Mesendoderm (in vitro differentiated cells): ENCODE measurements around the gene USP7.

Experiments
- DNase-seq: peaks from one replicate; pipeline ENCODE4 v3.0.0; 2013
- H2AK5ac ChIP-seq: 2 replicates; pipeline ENCODE4 v1.6.1; 2013; ENCODE audit warnings: low read length, inconsistent platforms
- H2BK120ac ChIP-seq: 2 replicates; pipeline ENCODE4 v1.6.1; 2013; ENCODE audit warnings: low read depth, mild to moderate bottlenecking, low read length, moderate library complexity, mixed read lengths
- H2BK15ac ChIP-seq: replicated peaks from 2 replicates; pipeline ENCODE4 v1.6.1; 2013; ENCODE audit warnings: low read depth, mild to moderate bottlenecking, moderate library complexity
- H2BK5ac ChIP-seq: 2 replicates; pipeline ENCODE4 v1.6.1; 2013; ENCODE audit warnings: low read length, inconsistent platforms
- H3K18ac ChIP-seq: 2 replicates; pipeline ENCODE4 v1.6.1; 2013; ENCODE audit warnings: mild to moderate bottlenecking, low read length, mixed read lengths
- H3K23ac ChIP-seq: one replicate; pipeline ENCODE4 v1.6.1; 2013; ENCODE audit warnings: low read length
- H3K27ac ChIP-seq: 2 replicates; pipeline ENCODE4 v1.5.1; 2013; ENCODE audit warnings: low read depth, mild to moderate bottlenecking, inconsistent platforms, low read length, moderate library complexity
- H3K27me3 ChIP-seq: 2 replicates; pipeline ENCODE4 v1.6.1; 2013; ENCODE audit warnings: low read length, control low read depth, mild to moderate bottlenecking, inconsistent platforms; ENCODE audit not compliant: insufficient read depth, poor library complexity
- H3K36me3 ChIP-seq: 2 replicates; pipeline ENCODE4 v1.6.1; 2013; ENCODE audit warnings: low read length, inconsistent platforms; ENCODE audit not compliant: control insufficient read depth, insufficient read depth
- H3K4ac ChIP-seq: one replicate; pipeline ENCODE4 v1.6.1; 2013; ENCODE audit warnings: low read depth, mild to moderate bottlenecking, low read length, moderate library complexity
- H3K4me1 ChIP-seq: 2 replicates; pipeline ENCODE4 v1.6.1; 2013; ENCODE audit warnings: low read depth, low read length, inconsistent platforms; ENCODE audit not compliant: control insufficient read depth
- H3K4me2 ChIP-seq: 2 replicates; pipeline ENCODE4 v1.6.1; 2013; ENCODE audit warnings: low read length
- H3K4me3 ChIP-seq: 2 replicates; pipeline ENCODE4 v1.5.1; 2013; ENCODE audit warnings: mild to moderate bottlenecking, low read length
- H3K56ac ChIP-seq: one replicate; pipeline ENCODE4 v1.6.1; 2013; ENCODE audit warnings: low read length
- H3K79me1 ChIP-seq: 2 replicates; pipeline ENCODE4 v1.6.1; 2013; ENCODE audit warnings: low read length, inconsistent platforms
- H3K79me2 ChIP-seq: 2 replicates; pipeline ENCODE4 v1.6.1; 2013; ENCODE audit warnings: mild to moderate bottlenecking, low read length; ENCODE audit not compliant: control insufficient read depth, insufficient read depth
- H3K9ac ChIP-seq: 2 replicates; pipeline ENCODE4 v1.6.1; 2013; ENCODE audit warnings: low read length, inconsistent platforms
- H4K5ac ChIP-seq: one replicate; pipeline ENCODE4 v1.6.1; 2013; ENCODE audit warnings: low read length
- H4K8ac ChIP-seq: one replicate; pipeline ENCODE4 v1.6.1; 2013; ENCODE audit warnings: low read depth, mild to moderate bottlenecking, control low read depth, low read length, moderate library complexity
- WGBS: extraction: QIAGEN DNeasy Blood & Tissue Kit; methylation state at CpG from one replicate; pipeline ENCODE4 v1.1.7; 2013; ENCODE audit warnings: low lambda C conversion rate, missing lambda C conversion rate; ENCODE audit not compliant: insufficient coverage; ENCODE audit errors: extremely low coverage; 5-methylcytosine and 5-hydroxymethylcytosine counted together

The USP7 gene

GRCh38 chr16:8948831-8949230 is 14.9 kb downstream of the USP7 start:
- no peaks in the 10 kb centered on the region for H3K36me3 ChIP-seq
- WGBS, result no CpG with 5 or more reads among the region's 5 CpGs
- H3K4me2 ChIP-seq, result no peak overlapping the region
- peaks cover 94% of the 10 kb centered on the region for H3K79me2 ChIP-seq
- peaks cover 20% of the 10 kb centered on the region for H3K4me1 ChIP-seq
- no peak overlapping the region for H3K9ac ChIP-seq
- H2BK120ac ChIP-seq, result no peak overlapping the region
- H4K5ac ChIP-seq, result no peak overlapping the region
- DNase-seq, result no peak
- H3K18ac ChIP-seq, result no peak overlapping the region
- H4K8ac ChIP-seq, result no peak overlapping the region
- no peak overlapping the region for H3K56ac ChIP-seq
- H3K27me3 ChIP-seq, result no peaks in the 10 kb centered on the region
- no peak overlapping the region for H3K4ac ChIP-seq
- H2AK5ac ChIP-seq, result no peak overlapping the region
- H3K23ac ChIP-seq, result no peak overlapping the region
- no peak overlapping the region for H3K27ac ChIP-seq
- peaks cover 8% of the 10 kb centered on the region for H3K79me1 ChIP-seq
- no peak overlapping the region for H3K4me3 ChIP-seq
- H2BK5ac ChIP-seq, result no peak overlapping the region
- no peak overlapping the region for H2BK15ac ChIP-seq

- Histone ChIP-seq H2BK5ac (no peak overlapping the region), H4K8ac (no peak overlapping the region), H2BK15ac (no peak overlapping the region), H3K4me2 (no peak overlapping the region), H3K23ac (no peak overlapping the region), H3K18ac (no peak overlapping the region), H3K36me3 (no peaks in the 10 kb centered on the region), H3K27me3 (no peaks in the 10 kb centered on the region), H3K4me1 (peaks cover 20% of the 10 kb centered on the region), H2AK5ac (no peak overlapping the region), H3K79me1 (peaks cover 10% of the 10 kb centered on the region), H3K27ac (no peak overlapping the region), H2BK120ac (no peak overlapping the region), H3K4ac (no peak overlapping the region), H3K79me2 (peaks cover 98% of the 10 kb centered on the region), H3K56ac (no peak overlapping the region), H3K9ac (no peak overlapping the region), H4K5ac (no peak overlapping the region), H3K4me3 (no peak overlapping the region)
- DNase-seq, result no peak
- WGBS, result no CpG with 5 or more reads among the region's 6 CpGs
These were observed 15.6 kb downstream of the USP7 start for GRCh38 chr16:8948069-8948593.

GRCh38 chr16:8946544-8946943 is 17.2 kb downstream of the USP7 start:
- H3K4me3 ChIP-seq, result no peak overlapping the region
- no peak overlapping the region for H3K4me2 ChIP-seq

GRCh38 chr16:8945626-8946296 is 17.9 kb downstream of the USP7 start:
- H2BK120ac ChIP-seq, result no peak overlapping the region
- DNase-seq, result no peak
- no peak overlapping the region for H2BK15ac ChIP-seq
- no peak overlapping the region for H3K18ac ChIP-seq
- H3K4ac ChIP-seq, result no peak overlapping the region
- no peak overlapping the region for H4K5ac ChIP-seq
- H4K8ac ChIP-seq, result no peak overlapping the region
- peaks cover 97% of the 10 kb centered on the region for H3K79me2 ChIP-seq
- peaks cover 15% of the 10 kb centered on the region for H3K79me1 ChIP-seq
- H3K4me1 ChIP-seq, result peaks cover 15% of the 10 kb centered on the region
- H3K56ac ChIP-seq, result no peak overlapping the region
- no peaks in the 10 kb centered on the region for H3K27me3 ChIP-seq
- H3K36me3 ChIP-seq, result no peaks in the 10 kb centered on the region
- H3K4me3 ChIP-seq, result no peak overlapping the region
- WGBS, result no CpG with 5 or more reads among the region's 3 CpGs
- no peak overlapping the region for H3K9ac ChIP-seq
- no peak overlapping the region for H2BK5ac ChIP-seq
- no peak overlapping the region for H3K27ac ChIP-seq
- no peak overlapping the region for H2AK5ac ChIP-seq
- H3K4me2 ChIP-seq, result no peak overlapping the region
- H3K23ac ChIP-seq, result no peak overlapping the region

More at GRCh38 chr16:8946544-8946943, 17.2 kb downstream of the USP7 start:
- WGBS, result no CpG with 5 or more reads among the region's 6 CpGs
- no peak for DNase-seq
- no peak overlapping the region for H3K23ac ChIP-seq
- no peak overlapping the region for H3K18ac ChIP-seq
- H4K5ac ChIP-seq, result no peak overlapping the region
- peaks cover 98% of the 10 kb centered on the region for H3K79me2 ChIP-seq
- no peaks in the 10 kb centered on the region for H3K27me3 ChIP-seq
- no peak overlapping the region for H4K8ac ChIP-seq
- H3K79me1 ChIP-seq, result peaks cover 13% of the 10 kb centered on the region
- H3K9ac ChIP-seq, result no peak overlapping the region
- no peak overlapping the region for H2BK5ac ChIP-seq
- no peak overlapping the region for H3K4ac ChIP-seq
- no peak overlapping the region for H3K56ac ChIP-seq
- H3K27ac ChIP-seq, result no peak overlapping the region
- H2BK120ac ChIP-seq, result no peak overlapping the region
- no peak overlapping the region for H2AK5ac ChIP-seq
- H3K4me1 ChIP-seq, result peaks cover 20% of the 10 kb centered on the region
- H2BK15ac ChIP-seq, result no peak overlapping the region
- no peaks in the 10 kb centered on the region for H3K36me3 ChIP-seq

GRCh38 chr16:8943966-8944759 is 19.5 kb downstream of the USP7 start:
- peaks cover 17% of the 10 kb centered on the region for H3K79me1 ChIP-seq

More at GRCh38 chr16:8943966-8944759, 19.5 kb downstream of the USP7 start:
- H4K5ac ChIP-seq, result no peak overlapping the region
- H2BK5ac ChIP-seq, result no peak overlapping the region
- no peak overlapping the region for H2AK5ac ChIP-seq
- H3K79me2 ChIP-seq, result peaks cover 97% of the 10 kb centered on the region
- no peak overlapping the region for H4K8ac ChIP-seq
- no peak overlapping the region for H3K18ac ChIP-seq
- H3K4me2 ChIP-seq, result no peak overlapping the region
- H3K27me3 ChIP-seq, result no peaks in the 10 kb centered on the region
- WGBS, result no CpG with 5 or more reads among the region's 5 CpGs
- no peak overlapping the region for H2BK120ac ChIP-seq
- no peak overlapping the region for H2BK15ac ChIP-seq
- no peak overlapping the region for H3K56ac ChIP-seq
- H3K4me1 ChIP-seq, result peaks cover 3% of the 10 kb centered on the region
- no peaks in the 10 kb centered on the region for H3K36me3 ChIP-seq
- H3K23ac ChIP-seq, result no peak overlapping the region
- H3K4ac ChIP-seq, result no peak overlapping the region
- no peak overlapping the region for H3K4me3 ChIP-seq
- no peak overlapping the region for H3K9ac ChIP-seq
- H3K27ac ChIP-seq, result no peak overlapping the region
- no peak for DNase-seq
